ENCODE results near the gene CD180.
A peak's percentile ranks its signal among the peaks of the same experiment; 100 is the strongest.

CD180 gene

DNA sequence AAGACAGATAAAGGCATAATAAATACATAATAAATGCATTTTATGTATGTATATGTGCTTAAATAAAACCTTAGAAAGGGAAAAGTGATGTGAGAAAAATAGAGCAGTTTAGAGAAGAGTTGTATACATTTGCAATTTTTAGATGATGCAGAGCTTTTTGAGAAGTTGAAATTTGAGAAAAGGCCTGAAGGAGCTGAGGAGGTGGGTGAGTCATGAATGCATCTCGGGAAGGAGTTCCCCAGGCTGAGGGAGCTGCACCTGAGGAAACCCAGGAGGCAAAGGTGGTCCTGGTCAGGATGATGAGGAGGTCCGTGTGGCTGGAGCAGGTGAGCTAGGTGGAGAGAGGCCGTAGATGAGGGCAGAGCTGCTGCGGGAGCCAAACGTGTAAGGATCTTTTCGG, 17.4 kb upstream of the CD180 start:
- Histone ChIP-seq H3K27me3 (ENCODE audit: control insufficient read depth in 1 of 2, insufficient read depth in 2 of 2, low read length in 2 of 2) (no peaks in the 10 kb centered on the region), H3K27ac (ENCODE audit: low read depth, low read length) (no peak overlapping the region), H3K9ac (ENCODE audit: low read depth in 1 of 2, low read length in 2 of 2) (no peak overlapping the region), H3K4me3 (ENCODE audit: low read depth in 1 of 2, low read length in 2 of 2) (no peak overlapping the region), H3K4me1 (ENCODE audit: control insufficient read depth in 1 of 2, insufficient read depth in 2 of 2, low read length in 2 of 2) (peaks cover 20 to 23% of the 10 kb centered on the region in 2 donors), H3K36me3 (ENCODE audit: control insufficient read depth in 1 of 2, insufficient read depth in 2 of 2, low read length in 2 of 2) (no peaks in the 10 kb centered on the region), H3K9me3 (ENCODE audit: control insufficient read depth in 1 of 2, low read length in 2 of 2) (no peaks in the 10 kb centered on the region)

DNA sequence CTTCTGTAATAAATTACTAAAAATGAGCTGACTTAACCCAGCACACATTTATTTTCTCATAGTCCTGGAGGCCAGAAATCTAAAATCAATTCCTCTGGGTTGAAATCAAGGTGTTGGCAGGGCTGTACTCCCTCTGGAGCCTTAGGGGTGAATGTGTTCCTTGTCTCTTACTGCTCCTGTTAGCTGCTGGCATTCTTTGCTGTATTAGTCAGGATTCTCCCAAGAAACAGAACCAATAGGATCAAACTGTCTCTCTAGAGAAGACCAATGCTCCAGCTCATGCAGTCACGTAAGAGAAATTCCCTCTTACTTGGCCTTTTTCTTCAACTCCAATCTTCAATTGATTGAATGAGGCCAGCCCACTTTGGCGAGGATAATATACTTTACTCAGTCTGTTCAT, 15.3 kb upstream of the CD180 start:
- Histone ChIP-seq H3K9ac (ENCODE audit: low read depth in 1 of 2, low read length in 2 of 2) (no peak overlapping the region), H3K4me3 (ENCODE audit: low read depth in 1 of 2, low read length in 2 of 2) (no peak overlapping the region), H3K9me3 (ENCODE audit: control insufficient read depth in 1 of 2, low read length in 2 of 2) (no peaks in the 10 kb centered on the region), H3K27ac (ENCODE audit: low read depth, low read length) (no peak overlapping the region), H3K27me3 (ENCODE audit: control insufficient read depth in 1 of 2, insufficient read depth in 2 of 2, low read length in 2 of 2) (no peaks in the 10 kb centered on the region), H3K36me3 (ENCODE audit: control insufficient read depth in 1 of 2, insufficient read depth in 2 of 2, low read length in 2 of 2) (no peaks in the 10 kb centered on the region), H3K4me1 (ENCODE audit: control insufficient read depth in 1 of 2, insufficient read depth in 2 of 2, low read length in 2 of 2) (peaks cover 20 to 23% of the 10 kb centered on the region in 2 donors)

GRCh38 chr5:67209141-67209771, 12.7 kb upstream of the CD180 start:
- no peak overlapping the region for H3K4me3 ChIP-seq (ENCODE audit: low read depth in 1 of 2, low read length in 2 of 2)
- peaks cover 9 to 14% of the 10 kb centered on the region in 2 donors for H3K4me1 ChIP-seq (ENCODE audit: control insufficient read depth in 1 of 2, insufficient read depth in 2 of 2, low read length in 2 of 2)
- H3K36me3 ChIP-seq (ENCODE audit: control insufficient read depth in 1 of 2, insufficient read depth in 2 of 2, low read length in 2 of 2): no peaks in the 10 kb centered on the region
- no peak overlapping the region for H3K9ac ChIP-seq (ENCODE audit: low read depth in 1 of 2, low read length in 2 of 2)
- no peaks in the 10 kb centered on the region for H3K9me3 ChIP-seq (ENCODE audit: control insufficient read depth in 1 of 2, low read length in 2 of 2)
- no peak overlapping the region for H3K27ac ChIP-seq (ENCODE audit: low read depth, low read length)
- no peaks in the 10 kb centered on the region for H3K27me3 ChIP-seq (ENCODE audit: control insufficient read depth in 1 of 2, insufficient read depth in 2 of 2, low read length in 2 of 2)

- Histone ChIP-seq H3K27ac (ENCODE audit: low read depth, low read length) (no peak overlapping the region), H3K9ac (ENCODE audit: low read depth in 1 of 2, low read length in 2 of 2) (no peak overlapping the region), H3K4me1 (ENCODE audit: control insufficient read depth in 1 of 2, insufficient read depth in 2 of 2, low read length in 2 of 2) (peaks cover 9 to 14% of the 10 kb centered on the region in 2 donors), H3K27me3 (ENCODE audit: control insufficient read depth in 1 of 2, insufficient read depth in 2 of 2, low read length in 2 of 2) (no peaks in the 10 kb centered on the region), H3K36me3 (ENCODE audit: control insufficient read depth in 1 of 2, insufficient read depth in 2 of 2, low read length in 2 of 2) (no peaks in the 10 kb centered on the region), H3K9me3 (ENCODE audit: control insufficient read depth in 1 of 2, low read length in 2 of 2) (no peaks in the 10 kb centered on the region), H3K4me3 (ENCODE audit: low read depth in 1 of 2, low read length in 2 of 2) (no peak overlapping the region)
These were observed 11.8 kb upstream of the CD180 start for GRCh38 chr5:67208403-67208802.

DNA sequence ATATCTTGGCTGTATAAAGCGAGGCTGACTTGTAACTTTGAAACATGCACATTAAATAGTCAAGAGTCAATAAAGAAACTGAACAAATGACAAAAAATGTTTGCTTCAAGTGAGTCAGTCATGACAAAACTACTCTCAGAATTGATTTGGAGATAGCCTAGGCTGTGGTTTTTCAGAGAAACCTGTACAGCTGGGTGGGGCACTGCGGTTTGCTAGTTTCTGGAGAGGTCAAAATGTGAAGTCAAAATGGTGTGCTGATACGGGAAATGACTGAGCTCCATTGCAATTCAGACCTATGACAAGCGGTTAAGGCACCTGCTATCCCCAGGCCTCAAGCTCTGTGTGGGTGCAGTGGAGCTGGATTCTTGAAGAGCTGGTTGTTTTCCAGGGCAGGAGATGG, 10.3 kb upstream of the CD180 start:
- no peaks in the 10 kb centered on the region for H3K9me3 ChIP-seq (ENCODE audit: control insufficient read depth in 1 of 2, low read length in 2 of 2)
- H3K4me3 ChIP-seq (ENCODE audit: low read depth in 1 of 2, low read length in 2 of 2): no peak overlapping the region
- no peaks in the 10 kb centered on the region for H3K27me3 ChIP-seq (ENCODE audit: control insufficient read depth in 1 of 2, insufficient read depth in 2 of 2, low read length in 2 of 2)
- H3K27ac ChIP-seq (ENCODE audit: low read depth, low read length): no peak overlapping the region
- no peaks in the 10 kb centered on the region for H3K36me3 ChIP-seq (ENCODE audit: control insufficient read depth in 1 of 2, insufficient read depth in 2 of 2, low read length in 2 of 2)
- no peak overlapping the region for H3K9ac ChIP-seq (ENCODE audit: low read depth in 1 of 2, low read length in 2 of 2)
- peaks cover 9 to 14% of the 10 kb centered on the region in 2 donors for H3K4me1 ChIP-seq (ENCODE audit: control insufficient read depth in 1 of 2, insufficient read depth in 2 of 2, low read length in 2 of 2)

DNA sequence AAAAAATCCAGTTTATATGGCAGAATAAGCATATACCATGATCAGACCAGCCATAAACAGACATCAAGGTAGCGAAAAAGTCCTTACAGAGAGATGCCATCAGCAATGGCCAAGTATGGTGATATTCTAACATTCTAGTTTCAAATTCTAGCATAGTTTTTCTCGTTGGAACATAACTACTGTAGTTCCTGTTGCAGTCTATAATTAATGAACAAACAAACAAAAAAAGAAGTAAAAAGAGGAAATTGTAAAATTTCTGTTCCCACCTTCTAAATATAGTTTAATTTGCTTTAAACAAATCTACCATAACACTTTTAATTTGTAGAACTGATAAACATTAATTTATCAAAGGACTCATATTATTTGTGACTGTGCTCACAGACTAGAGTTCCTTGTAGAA, 9.9 kb upstream of the CD180 start:
- Histone ChIP-seq H3K36me3 (ENCODE audit: control insufficient read depth in 1 of 2, insufficient read depth in 2 of 2, low read length in 2 of 2) (no peaks in the 10 kb centered on the region), H3K9me3 (ENCODE audit: control insufficient read depth in 1 of 2, low read length in 2 of 2) (no peaks in the 10 kb centered on the region), H3K27ac (ENCODE audit: low read depth, low read length) (no peak overlapping the region), H3K4me1 (ENCODE audit: control insufficient read depth in 1 of 2, insufficient read depth in 2 of 2, low read length in 2 of 2) (peaks cover 9 to 14% of the 10 kb centered on the region in 2 donors), H3K27me3 (ENCODE audit: control insufficient read depth in 1 of 2, insufficient read depth in 2 of 2, low read length in 2 of 2) (no peaks in the 10 kb centered on the region), H3K9ac (ENCODE audit: low read depth in 1 of 2, low read length in 2 of 2) (no peak overlapping the region), H3K4me3 (ENCODE audit: low read depth in 1 of 2, low read length in 2 of 2) (no peak overlapping the region)

DNA sequence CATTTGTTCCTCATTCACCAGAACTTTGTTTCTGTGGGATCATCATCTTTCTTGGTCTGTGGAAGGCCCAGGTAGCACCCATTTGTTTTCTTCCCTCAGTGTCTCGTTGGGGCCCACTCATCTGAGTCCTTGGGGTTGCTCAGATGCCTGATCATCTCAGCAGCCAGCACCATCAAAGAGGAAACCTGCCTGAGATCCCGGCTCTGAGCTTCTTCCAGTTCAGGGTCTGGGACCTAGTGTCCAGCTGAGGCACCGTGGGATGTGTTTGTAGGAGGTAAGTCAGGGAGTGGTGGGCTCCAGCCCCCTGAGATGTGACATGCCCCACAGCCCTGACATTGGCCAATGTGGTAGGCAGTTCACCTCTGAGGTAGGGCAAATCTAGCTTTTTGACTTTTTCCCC, 9.4 kb upstream of the CD180 start:
- peak overlapping the region in 1 of 2 donors; percentile 8 for H3K4me3 ChIP-seq (ENCODE audit: low read depth in 1 of 2, low read length in 2 of 2)
- H3K9ac ChIP-seq (ENCODE audit: low read depth in 1 of 2, low read length in 2 of 2): no peak overlapping the region
- H3K27me3 ChIP-seq (ENCODE audit: control insufficient read depth in 1 of 2, insufficient read depth in 2 of 2, low read length in 2 of 2): no peaks in the 10 kb centered on the region
- H3K36me3 ChIP-seq (ENCODE audit: control insufficient read depth in 1 of 2, insufficient read depth in 2 of 2, low read length in 2 of 2): no peaks in the 10 kb centered on the region
- no peaks in the 10 kb centered on the region for H3K9me3 ChIP-seq (ENCODE audit: control insufficient read depth in 1 of 2, low read length in 2 of 2)
- peak overlapping the region; percentile 44 for H3K27ac ChIP-seq (ENCODE audit: low read depth, low read length)
- peaks cover 9 to 14% of the 10 kb centered on the region in 2 donors for H3K4me1 ChIP-seq (ENCODE audit: control insufficient read depth in 1 of 2, insufficient read depth in 2 of 2, low read length in 2 of 2)

GRCh38 chr5:67204821-67205220, 8.2 kb upstream of the CD180 start:
- Histone ChIP-seq H3K27ac (ENCODE audit: low read depth, low read length) (no peak overlapping the region), H3K4me1 (ENCODE audit: control insufficient read depth in 1 of 2, insufficient read depth in 2 of 2, low read length in 2 of 2) (peaks cover 9 to 16% of the 10 kb centered on the region in 2 donors), H3K9me3 (ENCODE audit: control insufficient read depth in 1 of 2, low read length in 2 of 2) (no peaks in the 10 kb centered on the region), H3K36me3 (ENCODE audit: control insufficient read depth in 1 of 2, insufficient read depth in 2 of 2, low read length in 2 of 2) (no peaks in the 10 kb centered on the region), H3K27me3 (ENCODE audit: control insufficient read depth in 1 of 2, insufficient read depth in 2 of 2, low read length in 2 of 2) (no peaks in the 10 kb centered on the region), H3K9ac (ENCODE audit: low read depth in 1 of 2, low read length in 2 of 2) (no peak overlapping the region), H3K4me3 (ENCODE audit: low read depth in 1 of 2, low read length in 2 of 2) (no peak overlapping the region)

DNA sequence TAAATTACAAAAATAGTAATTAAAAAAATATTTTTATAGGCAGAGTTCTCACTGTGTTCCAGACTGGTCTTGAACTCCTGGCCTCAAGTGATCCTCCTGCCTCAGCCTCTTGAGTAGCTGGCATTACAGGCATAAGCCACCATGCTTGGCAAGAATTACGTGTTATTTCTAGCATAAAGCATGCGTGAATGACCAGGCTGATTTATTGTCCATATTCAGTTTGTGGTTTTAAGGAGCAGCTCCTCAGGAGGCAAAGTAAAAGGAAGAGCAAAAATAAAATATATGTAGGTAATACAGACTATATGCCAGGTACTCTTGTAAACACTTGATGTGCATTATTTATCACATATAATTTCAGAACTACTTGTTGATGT, 7.1 kb upstream of the CD180 start:
- Histone ChIP-seq H3K27ac (ENCODE audit: low read depth, low read length) (no peak overlapping the region), H3K27me3 (ENCODE audit: control insufficient read depth in 1 of 2, insufficient read depth in 2 of 2, low read length in 2 of 2) (no peaks in the 10 kb centered on the region), H3K4me3 (ENCODE audit: low read depth in 1 of 2, low read length in 2 of 2) (no peak overlapping the region), H3K36me3 (ENCODE audit: control insufficient read depth in 1 of 2, insufficient read depth in 2 of 2, low read length in 2 of 2) (no peaks in the 10 kb centered on the region), H3K9ac (ENCODE audit: low read depth in 1 of 2, low read length in 2 of 2) (no peak overlapping the region), H3K9me3 (ENCODE audit: control insufficient read depth in 1 of 2, low read length in 2 of 2) (no peaks in the 10 kb centered on the region), H3K4me1 (ENCODE audit: control insufficient read depth in 1 of 2, insufficient read depth in 2 of 2, low read length in 2 of 2) (peaks cover 9 to 17% of the 10 kb centered on the region in 2 donors)

GRCh38 chr5:67202828-67203227, 6.2 kb upstream of the CD180 start:
- Histone ChIP-seq H3K36me3 (ENCODE audit: control insufficient read depth in 1 of 2, insufficient read depth in 2 of 2, low read length in 2 of 2) (no peaks in the 10 kb centered on the region), H3K4me3 (ENCODE audit: low read depth in 1 of 2, low read length in 2 of 2) (no peak overlapping the region), H3K4me1 (ENCODE audit: control insufficient read depth in 1 of 2, insufficient read depth in 2 of 2, low read length in 2 of 2) (peaks cover 9 to 17% of the 10 kb centered on the region in 2 donors), H3K27ac (ENCODE audit: low read depth, low read length) (no peak overlapping the region), H3K27me3 (ENCODE audit: control insufficient read depth in 1 of 2, insufficient read depth in 2 of 2, low read length in 2 of 2) (no peaks in the 10 kb centered on the region), H3K9me3 (ENCODE audit: control insufficient read depth in 1 of 2, low read length in 2 of 2) (no peaks in the 10 kb centered on the region), H3K9ac (ENCODE audit: low read depth in 1 of 2, low read length in 2 of 2) (no peak overlapping the region)
